HepG2 (cell line): ENCODE measurements around the gene SP6. TPM values are rescaled to one million over a fixed set of nuclear protein-coding genes. Genes with fewer than 3 reads are reported as not detected.

ENCODE experiments used
- BCL6 ChIP-seq: IDR thresholded peaks from 2 replicates; pipeline ENCODE4 v1.6.1; 2016; ENCODE audit warnings: missing genetic modification reagents, missing compliant biosample characterization
- CHD4 ChIP-seq: fragments of 200-600 bp; sonication (generic); IDR thresholded peaks from 2 replicates; pipeline ENCODE4 v1.7.0; 2017; ENCODE audit warnings: mild to moderate bottlenecking, low read length, borderline replicate concordance
- CREB1 ChIP-seq, 2 experiments: fragments of 450-650 bp in 1 of 2; IDR thresholded peaks; 2 replicates each; pipeline ENCODE4 v1.6.1; 2016 to 2017; ENCODE audit warnings: control low read depth in 1 of 2, mild to moderate bottlenecking in 1 of 2, missing compliant biosample characterization in 1 of 2, missing genetic modification characterization in 1 of 2
- HOXA3 ChIP-seq: sonication (generic); formaldehyde crosslinking; IDR thresholded peaks from 2 replicates; pipeline ENCODE4 v1.5.0; 2020; ENCODE audit warnings: missing genetic modification reagents
- NFE2L2 ChIP-seq: fragments of 150-350 bp; IDR thresholded peaks from 2 replicates; pipeline ENCODE4 v1.6.1; 2014; ENCODE audit warnings: low read length
- PITX1 ChIP-seq: sonication (generic); formaldehyde crosslinking; IDR thresholded peaks from 2 replicates; pipeline ENCODE4 v1.5.1; 2020; ENCODE audit warnings: mild to moderate bottlenecking, missing genetic modification reagents
- RFXAP ChIP-seq: sonication (generic); formaldehyde crosslinking; IDR thresholded peaks from 2 replicates; pipeline ENCODE4 v1.4.0; 2020; ENCODE audit warnings: missing genetic modification reagents, borderline replicate concordance
- SRSF1 ChIP-seq: fragments of 200-400 bp; formaldehyde crosslinking; optimal IDR thresholded peaks from 2 replicates; pipeline ENCODE3; 2017; ENCODE audit warnings: mild to moderate bottlenecking, low read depth, low read length, moderate library complexity
- TCF7L2 ChIP-seq: IDR thresholded peaks from 2 replicates; pipeline ENCODE4 v1.6.1; 2011; ENCODE audit warnings: mild to moderate bottlenecking, low read depth, low read length, moderate library complexity
- TGIF2 ChIP-seq: IDR thresholded peaks from 2 replicates; pipeline ENCODE4 v1.6.1; 2016; ENCODE audit warnings: control low read depth, missing compliant biosample characterization
- ZEB1 ChIP-seq: IDR thresholded peaks from 2 replicates; pipeline ENCODE4 v1.6.1; 2012; ENCODE audit warnings: mild to moderate bottlenecking, low read depth, inconsistent platforms; ENCODE audit not compliant: insufficient replicate concordance
- ZNF292 ChIP-seq: sonication (generic); formaldehyde crosslinking; IDR thresholded peaks from 2 replicates; pipeline ENCODE4 v1.8.1; 2022; ENCODE audit warnings: mild to moderate bottlenecking, low read depth, missing genetic modification reagents, borderline replicate concordance
- ZNF746 ChIP-seq: sonication (generic); formaldehyde crosslinking; IDR thresholded peaks from 2 replicates; pipeline ENCODE4 v1.8.0; 2022; ENCODE audit warnings: mild to moderate bottlenecking, missing genetic modification reagents
- ZNF780A ChIP-seq: sonication (generic); formaldehyde crosslinking; IDR thresholded peaks from 2 replicates; pipeline ENCODE4 v1.8.0; 2022; ENCODE audit warnings: mild to moderate bottlenecking, missing genetic modification reagents, moderate library complexity
- polyA plus RNA-seq, 8 experiments: library from polyadenylated mRNA; depleted of rRNA in 3 of 8; stranded (reverse) in 7 of 8; unstranded in 1 of 8; fragments of >200 nt; fragmentation: Illumina TruSeq in 4 of 8; extraction: Trizol in 4 of 8; gene quantifications; 2 replicates each; pipeline versions ENCODE4 v1.2.1 to v1.2.3, GENCODE V29; 2011 to 2016; ENCODE audit warnings: low read depth in 4 of 8, missing spikeins in 1 of 8, mixed read lengths in 1 of 8; ENCODE audit not compliant: insufficient read depth in 1 of 8
- total RNA-seq, 5 experiments: library from RNA; depleted of rRNA; stranded (reverse); fragments of >200 nt; fragmentation: Illumina TruSeq; extraction: Trizol; gene quantifications; 2 replicates each; pipeline ENCODE4 v1.2.3, GENCODE V29; 2016; ENCODE audit warnings: low read depth in 1 of 5
- TF ChIP-seq, protein P1 (sequence below): sonication (generic); formaldehyde crosslinking; IDR thresholded peaks from 2 replicates; pipeline ENCODE4 v1.9.0; 2022; ENCODE audit warnings: missing genetic modification reagents, mild to moderate bottlenecking, borderline replicate concordance
- TF ChIP-seq, protein P2 (sequence below): IDR thresholded peaks from 2 replicates; pipeline ENCODE4 v1.6.1; 2016; ENCODE audit warnings: control low read depth
- TF ChIP-seq, protein P3 (sequence below): sonication (generic); formaldehyde crosslinking; IDR thresholded peaks from 2 replicates; pipeline ENCODE4 v1.8.0; 2022; ENCODE audit warnings: mild to moderate bottlenecking, missing genetic modification reagents
- TF ChIP-seq, protein P4 (sequence below): sonication (generic); formaldehyde crosslinking; conservative IDR thresholded peaks from 2 replicates; pipeline ENCODE4 v1.8.1; 2023; ENCODE audit warnings: missing genetic modification reagents
- TF ChIP-seq, protein P5 (sequence below): IDR thresholded peaks from 2 replicates; pipeline ENCODE4 v1.6.1; 2016; ENCODE audit warnings: low read depth, missing genetic modification reagents, missing compliant biosample characterization

The SP6 gene
- total and polyA plus RNA-seq, 2 of the 13 experiments (the other 11 are each of a cell fraction or from before 2014, with no cell fraction given), result 0.07 TPM

DNA sequence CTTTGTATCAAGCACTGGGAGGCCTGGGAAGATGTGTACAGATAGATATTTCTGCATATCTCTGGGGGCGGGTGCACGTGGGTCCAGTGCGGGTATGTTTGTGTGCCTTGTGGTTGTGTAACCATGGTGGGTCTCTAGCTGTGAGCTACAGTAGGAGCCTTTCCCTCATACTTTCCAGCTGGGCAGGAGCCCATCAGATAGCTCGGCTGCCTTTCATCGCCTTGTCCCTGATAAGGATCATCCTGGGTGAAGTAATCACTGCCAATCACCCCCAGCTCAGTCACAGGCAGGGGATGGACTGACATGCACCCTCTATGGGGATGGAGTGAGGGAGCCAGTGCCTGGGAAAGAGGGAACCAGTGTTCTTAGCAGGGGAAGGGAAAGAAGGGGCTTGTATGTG lies 6.7 kb downstream of the SP6 start (continued):
- TF ChIP-seq NFE2L2 (no peak), CREB1 (IDR thresholded peaks at IDR 0.05) (no peak), CREB1 (CRISPR knock-in tag; IDR thresholded peaks at IDR 0.05) (no peak), BCL6 (0 out of 2 replicates have a peak, but pooled peaks have one; percentile 17), CHD4 (no peak), RFXAP (CRISPR knock-in tag) (no peak), PITX1 (no peak), TGIF2 (peak; percentile 42; the same call in 1 of the 2 replicates), ZEB1 (no peak), ZNF780A (no peak), SRSF1 (no peak), ZNF746 (CRISPR knock-in tag) (no peak), HOXA3 (no peak), TCF7L2 (no peak), ZNF292 (no peak)
- TF ChIP-seq, protein P1, sequence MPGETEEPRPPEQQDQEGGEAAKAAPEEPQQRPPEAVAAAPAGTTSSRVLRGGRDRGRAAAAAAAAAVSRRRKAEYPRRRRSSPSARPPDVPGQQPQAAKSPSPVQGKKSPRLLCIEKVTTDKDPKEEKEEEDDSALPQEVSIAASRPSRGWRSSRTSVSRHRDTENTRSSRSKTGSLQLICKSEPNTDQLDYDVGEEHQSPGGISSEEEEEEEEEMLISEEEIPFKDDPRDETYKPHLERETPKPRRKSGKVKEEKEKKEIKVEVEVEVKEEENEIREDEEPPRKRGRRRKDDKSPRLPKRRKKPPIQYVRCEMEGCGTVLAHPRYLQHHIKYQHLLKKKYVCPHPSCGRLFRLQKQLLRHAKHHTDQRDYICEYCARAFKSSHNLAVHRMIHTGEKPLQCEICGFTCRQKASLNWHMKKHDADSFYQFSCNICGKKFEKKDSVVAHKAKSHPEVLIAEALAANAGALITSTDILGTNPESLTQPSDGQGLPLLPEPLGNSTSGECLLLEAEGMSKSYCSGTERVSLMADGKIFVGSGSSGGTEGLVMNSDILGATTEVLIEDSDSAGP (CRISPR knock-in tag), result no peak
- TF ChIP-seq, protein P2, sequence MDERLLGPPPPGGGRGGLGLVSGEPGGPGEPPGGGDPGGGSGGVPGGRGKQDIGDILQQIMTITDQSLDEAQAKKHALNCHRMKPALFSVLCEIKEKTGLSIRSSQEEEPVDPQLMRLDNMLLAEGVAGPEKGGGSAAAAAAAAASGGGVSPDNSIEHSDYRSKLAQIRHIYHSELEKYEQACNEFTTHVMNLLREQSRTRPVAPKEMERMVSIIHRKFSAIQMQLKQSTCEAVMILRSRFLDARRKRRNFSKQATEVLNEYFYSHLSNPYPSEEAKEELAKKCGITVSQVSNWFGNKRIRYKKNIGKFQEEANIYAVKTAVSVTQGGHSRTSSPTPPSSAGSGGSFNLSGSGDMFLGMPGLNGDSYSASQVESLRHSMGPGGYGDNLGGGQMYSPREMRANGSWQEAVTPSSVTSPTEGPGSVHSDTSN, result peak; percentile 38; the same call in 1 of the 2 replicates
- TF ChIP-seq, protein P3, sequence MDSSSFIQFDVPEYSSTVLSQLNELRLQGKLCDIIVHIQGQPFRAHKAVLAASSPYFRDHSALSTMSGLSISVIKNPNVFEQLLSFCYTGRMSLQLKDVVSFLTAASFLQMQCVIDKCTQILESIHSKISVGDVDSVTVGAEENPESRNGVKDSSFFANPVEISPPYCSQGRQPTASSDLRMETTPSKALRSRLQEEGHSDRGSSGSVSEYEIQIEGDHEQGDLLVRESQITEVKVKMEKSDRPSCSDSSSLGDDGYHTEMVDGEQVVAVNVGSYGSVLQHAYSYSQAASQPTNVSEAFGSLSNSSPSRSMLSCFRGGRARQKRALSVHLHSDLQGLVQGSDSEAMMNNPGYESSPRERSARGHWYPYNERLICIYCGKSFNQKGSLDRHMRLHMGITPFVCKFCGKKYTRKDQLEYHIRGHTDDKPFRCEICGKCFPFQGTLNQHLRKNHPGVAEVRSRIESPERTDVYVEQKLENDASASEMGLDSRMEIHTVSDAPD (CRISPR knock-in tag), result peak; percentile 40; the same call in 1 of the 2 replicates
- TF ChIP-seq, protein P4, sequence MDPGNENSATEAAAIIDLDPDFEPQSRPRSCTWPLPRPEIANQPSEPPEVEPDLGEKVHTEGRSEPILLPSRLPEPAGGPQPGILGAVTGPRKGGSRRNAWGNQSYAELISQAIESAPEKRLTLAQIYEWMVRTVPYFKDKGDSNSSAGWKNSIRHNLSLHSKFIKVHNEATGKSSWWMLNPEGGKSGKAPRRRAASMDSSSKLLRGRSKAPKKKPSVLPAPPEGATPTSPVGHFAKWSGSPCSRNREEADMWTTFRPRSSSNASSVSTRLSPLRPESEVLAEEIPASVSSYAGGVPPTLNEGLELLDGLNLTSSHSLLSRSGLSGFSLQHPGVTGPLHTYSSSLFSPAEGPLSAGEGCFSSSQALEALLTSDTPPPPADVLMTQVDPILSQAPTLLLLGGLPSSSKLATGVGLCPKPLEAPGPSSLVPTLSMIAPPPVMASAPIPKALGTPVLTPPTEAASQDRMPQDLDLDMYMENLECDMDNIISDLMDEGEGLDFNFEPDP (CRISPR knock-in tag), result no peak
- TF ChIP-seq, protein P5, sequence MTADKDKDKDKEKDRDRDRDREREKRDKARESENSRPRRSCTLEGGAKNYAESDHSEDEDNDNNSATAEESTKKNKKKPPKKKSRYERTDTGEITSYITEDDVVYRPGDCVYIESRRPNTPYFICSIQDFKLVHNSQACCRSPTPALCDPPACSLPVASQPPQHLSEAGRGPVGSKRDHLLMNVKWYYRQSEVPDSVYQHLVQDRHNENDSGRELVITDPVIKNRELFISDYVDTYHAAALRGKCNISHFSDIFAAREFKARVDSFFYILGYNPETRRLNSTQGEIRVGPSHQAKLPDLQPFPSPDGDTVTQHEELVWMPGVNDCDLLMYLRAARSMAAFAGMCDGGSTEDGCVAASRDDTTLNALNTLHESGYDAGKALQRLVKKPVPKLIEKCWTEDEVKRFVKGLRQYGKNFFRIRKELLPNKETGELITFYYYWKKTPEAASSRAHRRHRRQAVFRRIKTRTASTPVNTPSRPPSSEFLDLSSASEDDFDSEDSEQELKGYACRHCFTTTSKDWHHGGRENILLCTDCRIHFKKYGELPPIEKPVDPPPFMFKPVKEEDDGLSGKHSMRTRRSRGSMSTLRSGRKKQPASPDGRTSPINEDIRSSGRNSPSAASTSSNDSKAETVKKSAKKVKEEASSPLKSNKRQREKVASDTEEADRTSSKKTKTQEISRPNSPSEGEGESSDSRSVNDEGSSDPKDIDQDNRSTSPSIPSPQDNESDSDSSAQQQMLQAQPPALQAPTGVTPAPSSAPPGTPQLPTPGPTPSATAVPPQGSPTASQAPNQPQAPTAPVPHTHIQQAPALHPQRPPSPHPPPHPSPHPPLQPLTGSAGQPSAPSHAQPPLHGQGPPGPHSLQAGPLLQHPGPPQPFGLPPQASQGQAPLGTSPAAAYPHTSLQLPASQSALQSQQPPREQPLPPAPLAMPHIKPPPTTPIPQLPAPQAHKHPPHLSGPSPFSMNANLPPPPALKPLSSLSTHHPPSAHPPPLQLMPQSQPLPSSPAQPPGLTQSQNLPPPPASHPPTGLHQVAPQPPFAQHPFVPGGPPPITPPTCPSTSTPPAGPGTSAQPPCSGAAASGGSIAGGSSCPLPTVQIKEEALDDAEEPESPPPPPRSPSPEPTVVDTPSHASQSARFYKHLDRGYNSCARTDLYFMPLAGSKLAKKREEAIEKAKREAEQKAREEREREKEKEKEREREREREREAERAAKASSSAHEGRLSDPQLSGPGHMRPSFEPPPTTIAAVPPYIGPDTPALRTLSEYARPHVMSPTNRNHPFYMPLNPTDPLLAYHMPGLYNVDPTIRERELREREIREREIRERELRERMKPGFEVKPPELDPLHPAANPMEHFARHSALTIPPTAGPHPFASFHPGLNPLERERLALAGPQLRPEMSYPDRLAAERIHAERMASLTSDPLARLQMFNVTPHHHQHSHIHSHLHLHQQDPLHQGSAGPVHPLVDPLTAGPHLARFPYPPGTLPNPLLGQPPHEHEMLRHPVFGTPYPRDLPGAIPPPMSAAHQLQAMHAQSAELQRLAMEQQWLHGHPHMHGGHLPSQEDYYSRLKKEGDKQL (CRISPR knock-in tag), result no peak
